PC-3 (cell line): ENCODE data around the gene BACH2. TPM values are rescaled to one million over a fixed set of nuclear protein-coding genes. Genes with fewer than 3 reads are reported as not detected.

Experiments used
- ATAC-seq: fragments of 200-7000 bp; cut with Tn5 transposase; 2 replicates; pipeline ENCODE4 v1.9.1; 2020; ENCODE audit warnings: mild to moderate bottlenecking, moderate library complexity
- BruUV-seq: library from RNA; stranded (reverse); fragments of 400-500 nt; replicated peaks from 2 replicates; lab custom pipeline; 2021; lab: Mats Ljungman, UMichigan
- CTCF ChIA-PET: fragments of 300-600 bp; sonication (Branson Sonifier 250); formaldehyde crosslinking; loops from one replicate; lab custom pipeline; 2022; ENCODE audit warnings: antibody characterized with exemption; lab: Charles Lee
- POLR2A ChIA-PET: fragments of 300-600 bp; sonication (Branson Sonifier 250); formaldehyde crosslinking; loops from one replicate; lab custom pipeline; 2022; ENCODE audit warnings: antibody characterized with exemption; ENCODE audit not compliant: unreplicated experiment; lab: Charles Lee
- DNase-seq: peaks from one replicate; pipeline ENCODE4 v3.0.0-alpha.2; 2015
- H2AFZ ChIP-seq: fragments of 300-600 bp; sonication (generic); 2 replicates; pipeline ENCODE4 v1.6.0; 2016; ENCODE audit warnings: antibody characterized with exemption, low read length
- H3F3A ChIP-seq: fragments of 300-600 bp; sonication (generic); one replicate; pipeline ENCODE4 v1.6.0; 2017; ENCODE audit warnings: antibody characterized with exemption, low read length, control low read depth, mild to moderate bottlenecking; ENCODE audit not compliant: unreplicated experiment
- H3K27ac ChIP-seq: fragments of 300-600 bp; sonication (generic); 2 replicates; pipeline ENCODE4 v1.5.1; 2016; ENCODE audit warnings: mild to moderate bottlenecking, low read length
- H3K27me3 ChIP-seq: fragments of 300-600 bp; sonication (generic); 2 replicates; pipeline ENCODE4 v1.6.1; 2016; ENCODE audit warnings: low read length, mixed read lengths
- H3K36me3 ChIP-seq: fragments of 300-600 bp; sonication (generic); 2 replicates; pipeline ENCODE4 v1.6.1; 2016; ENCODE audit warnings: low read depth, mixed run types, low read length, mixed read lengths
- H3K4me1 ChIP-seq: fragments of 300-600 bp; sonication (generic); 2 replicates; pipeline ENCODE4 v1.5.1; 2016; ENCODE audit warnings: low read length; ENCODE audit not compliant: insufficient read depth
- H3K4me2 ChIP-seq: fragments of 300-600 bp; sonication (generic); 2 replicates; pipeline ENCODE4 v1.6.0; 2016; ENCODE audit warnings: low read length
- H3K4me3 ChIP-seq: fragments of 300-600 bp; sonication (generic); 2 replicates; pipeline ENCODE4 v1.5.1; 2016; ENCODE audit warnings: mild to moderate bottlenecking, low read length, mixed read lengths
- H3K79me2 ChIP-seq: fragments of 300-600 bp; sonication (generic); 2 replicates; pipeline ENCODE4 v1.6.1; 2017; ENCODE audit warnings: low read length, mixed read lengths
- H3K9ac ChIP-seq: fragments of 300-600 bp; sonication (generic); 2 replicates; pipeline ENCODE4 v1.6.0; 2016; ENCODE audit warnings: mild to moderate bottlenecking, low read length
- H3K9me2 ChIP-seq: fragments of 300-600 bp; sonication (generic); replicated peaks from 2 replicates; pipeline ENCODE4 v1.6.1; 2016; ENCODE audit warnings: mixed run types, low read length, mixed read lengths
- H3K9me3 ChIP-seq: fragments of 300-600 bp; sonication (generic); 2 replicates; pipeline ENCODE4 v1.6.1; 2016; ENCODE audit warnings: low read length, mixed read lengths
- H4K20me1 ChIP-seq: fragments of 300-600 bp; sonication (generic); 2 replicates; pipeline ENCODE4 v1.6.1; 2016; ENCODE audit warnings: low read length, mixed read lengths
- CTCF ChIP-seq: fragments of 300-600 bp; sonication (generic); conservative IDR thresholded peaks from 2 replicates; pipeline ENCODE4 v1.5.1; 2017; ENCODE audit warnings: antibody characterized with exemption, low read depth, mild to moderate bottlenecking, low read length
- EZH2 ChIP-seq: fragments of 300-600 bp; sonication (generic); IDR thresholded peaks from one replicate; pipeline ENCODE4 v1.6.1; 2017; ENCODE audit warnings: antibody characterized with exemption, mild to moderate bottlenecking, low read length; ENCODE audit not compliant: unreplicated experiment
- EZH2phosphoT487 ChIP-seq: fragments of 300-600 bp; sonication (generic); IDR thresholded peaks from 2 replicates; pipeline ENCODE4 v1.6.1; 2018; ENCODE audit warnings: mild to moderate bottlenecking, antibody characterized with exemption, low read length, borderline replicate concordance
- intact Hi-C: fragments of 100-400 bp; cut with micrococcal nuclease; formaldehyde crosslinking; loops from 2 replicates; pipeline ENCODE4 v1.9.0; 2023
- total RNA-seq: library from RNA; depleted of rRNA; stranded (reverse); fragments of >200 nt; gene quantifications from 2 replicates; pipeline ENCODE4 v1.2.3, GENCODE V29; 2014

The BACH2 gene
- total RNA-seq, 1 experiment from 2014 or later, result 7.0 TPM

- no TSS peak for BruUV-seq
- H3K9me2 ChIP-seq, result no peaks in the 10 kb centered on the region
- H3K79me2 ChIP-seq, result no peaks in the 10 kb centered on the region
- CTCF ChIA-PET, result no interaction called here
- H3F3A ChIP-seq, result no peaks in the 10 kb centered on the region
- DNase-seq (no peak), ATAC-seq (no peak)
- no peaks in the 10 kb centered on the region for H3K36me3 ChIP-seq
- no peak overlapping the region for H3K27ac ChIP-seq
- no peak overlapping the region for H3K4me3 ChIP-seq
- H4K20me1 ChIP-seq, result no peaks in the 10 kb centered on the region
- 0 out of 2 replicates have a peak, but pooled peaks cover under 1% of the 10 kb centered on the region for H3K4me1 ChIP-seq
- no peaks in the 10 kb centered on the region for H3K27me3 ChIP-seq
- intact Hi-C loops, result no loop called here
- H3K9me3 ChIP-seq, result no peaks in the 10 kb centered on the region
- H3K9ac ChIP-seq, result no peak overlapping the region
- no peak overlapping the region for H2AFZ ChIP-seq
- POLR2A ChIA-PET, result no interaction called here
- H3K4me2 ChIP-seq, result no peak overlapping the region
- TF ChIP-seq EZH2 (no peak), EZH2phosphoT487 (no peak), CTCF (no peak)
Measured at GRCh38 chr6:89934685-89935366, 361.8 kb downstream of the BACH2 start.

GRCh38 chr6:89932245-89932802 is 364.3 kb downstream of the BACH2 start:
- no peak overlapping the region for H3K4me2 ChIP-seq
- ChIA-PET CTCF (interaction anchor here (0.6 kb wide), 1 partner anchor 288 kb away, joined by 3 read pairs; no protein-coding TSS in a partner anchor), POLR2A (no interaction called here)
- H3K27me3 ChIP-seq, result no peaks in the 10 kb centered on the region
- H3K36me3 ChIP-seq, result no peaks in the 10 kb centered on the region
- no peak overlapping the region for H3K4me3 ChIP-seq
- ATAC-seq, result no peak
- intact Hi-C loops, result no loop called here
- no peak for DNase-seq
- TF ChIP-seq EZH2 (no peak), EZH2phosphoT487 (no peak), CTCF (no peak)
- H3K9ac ChIP-seq, result no peak overlapping the region
- H2AFZ ChIP-seq, result no peak overlapping the region
- no peaks in the 10 kb centered on the region for H4K20me1 ChIP-seq
- H3K79me2 ChIP-seq, result no peaks in the 10 kb centered on the region
- H3K9me3 ChIP-seq, result no peaks in the 10 kb centered on the region
- H3K4me1 ChIP-seq, result peaks cover 24% of the 10 kb centered on the region
- no peaks in the 10 kb centered on the region for H3F3A ChIP-seq
- BruUV-seq, result no TSS peak
- no peaks in the 10 kb centered on the region for H3K9me2 ChIP-seq
- no peak overlapping the region for H3K27ac ChIP-seq

GRCh38 chr6:89930789-89931188 is 365.9 kb downstream of the BACH2 start:
- ATAC-seq, result no peak
- no peak for DNase-seq
- TF ChIP-seq EZH2phosphoT487 (no peak), EZH2 (no peak), CTCF (no peak)
- BruUV-seq, result no TSS peak
- Histone ChIP-seq H3K27me3 (no peaks in the 10 kb centered on the region), H4K20me1 (no peaks in the 10 kb centered on the region), H3K4me3 (no peak overlapping the region), H3K9ac (no peak overlapping the region), H3K27ac (no peak overlapping the region), H3K36me3 (no peaks in the 10 kb centered on the region), H3K4me1 (peaks cover 30% of the 10 kb centered on the region), H3K79me2 (no peaks in the 10 kb centered on the region), H2AFZ (no peak overlapping the region), H3K9me3 (no peaks in the 10 kb centered on the region), H3F3A (no peaks in the 10 kb centered on the region), H3K4me2 (no peak overlapping the region), H3K9me2 (no peaks in the 10 kb centered on the region)
- intact Hi-C loops, result no loop called here
- ChIA-PET POLR2A (no interaction called here), CTCF (no interaction called here)
